GM21381 (cell line): Measurements from ENCODE around the gene TIGAR.

Source experiments
- ATAC-seq: cut with Tn5 transposase; IDR thresholded peaks from one replicate; pipeline ENCODE4 v1.9.1; 2021; ENCODE audit warnings: mild to moderate bottlenecking, moderate library complexity; ENCODE audit not compliant: unreplicated experiment

TIGAR gene

GRCh38 chr12:4372653-4373052, 51.6 kb downstream of the TIGAR start:
- ATAC-seq = no peak

GRCh38 chr12:4375449-4375848, 54.4 kb downstream of the TIGAR start:
- ATAC-seq = no peak

GRCh38 chr12:4378772-4379171, 57.8 kb downstream of the TIGAR start:
- no peak for ATAC-seq

GRCh38 chr12:4379405-4379804, 58.4 kb downstream of the TIGAR start, which contains the start of gene FGF23:
Gene FGF23, minus strand, starts transcription at chr12:4379712. Its CDS starts 130 bp downstream, at chr12:4379582.
- ATAC-seq = no peak

GRCh38 chr12:4380332-4380731, 59.3 kb downstream of the TIGAR start:
- no peak for ATAC-seq

GRCh38 chr12:4383304-4383865, 62.4 kb downstream of the TIGAR start:
- ATAC-seq = no peak

GRCh38 chr12:4386801-4387200, 65.8 kb downstream of the TIGAR start:
- no peak for ATAC-seq

DNA sequence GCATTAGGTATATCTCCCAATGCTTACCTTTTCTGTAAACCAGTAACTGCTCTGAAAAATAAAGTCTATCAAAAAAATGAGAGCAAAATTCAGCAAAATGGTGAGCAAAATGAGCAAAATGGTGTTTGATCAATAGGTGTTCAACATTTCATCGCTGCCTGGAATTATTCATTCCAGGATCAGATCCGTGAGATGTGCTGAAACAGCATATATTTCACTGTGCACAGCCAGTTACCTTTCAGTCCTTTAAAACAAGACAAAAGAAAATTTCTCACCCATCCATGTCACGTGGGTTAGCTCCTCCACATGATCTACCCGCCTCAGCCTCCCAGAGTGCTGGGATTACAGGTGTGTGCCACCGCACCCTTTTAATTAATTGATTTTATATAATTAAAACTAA, 66.6 kb downstream of the TIGAR start:
- no peak for ATAC-seq

GRCh38 chr12:4388032-4388431, 67.0 kb downstream of the TIGAR start:
- ATAC-seq = no peak

- ATAC-seq = no peak
Measured at GRCh38 chr12:4388662-4389061, 67.6 kb downstream of the TIGAR start.

DNA sequence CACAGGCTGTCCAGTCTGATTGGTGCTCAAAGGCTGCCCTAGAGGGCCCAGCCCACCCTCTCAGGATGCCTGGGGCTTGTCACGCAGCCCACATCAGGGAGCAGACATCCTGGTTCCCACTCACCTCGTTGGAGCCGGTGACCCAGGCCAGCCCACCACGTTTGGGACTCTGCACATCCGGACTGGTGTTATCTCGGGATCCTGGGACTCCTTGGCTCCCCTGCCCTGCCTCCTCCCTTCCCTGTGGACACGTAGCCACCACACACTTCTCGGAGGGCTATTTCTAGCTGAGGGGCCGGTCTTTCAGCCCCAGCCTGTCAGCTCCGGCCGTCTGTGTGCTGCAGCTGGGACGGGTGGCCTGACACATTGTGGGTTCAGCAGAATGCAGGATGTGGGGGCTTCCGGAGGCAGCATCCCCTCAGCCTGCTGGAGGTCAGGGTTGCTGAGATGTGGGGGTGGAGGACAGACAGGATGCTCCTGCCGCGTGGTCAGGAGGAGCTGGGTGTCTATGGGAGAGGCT, 71.3 kb downstream of the TIGAR start:
- ATAC-seq = no peak

DNA sequence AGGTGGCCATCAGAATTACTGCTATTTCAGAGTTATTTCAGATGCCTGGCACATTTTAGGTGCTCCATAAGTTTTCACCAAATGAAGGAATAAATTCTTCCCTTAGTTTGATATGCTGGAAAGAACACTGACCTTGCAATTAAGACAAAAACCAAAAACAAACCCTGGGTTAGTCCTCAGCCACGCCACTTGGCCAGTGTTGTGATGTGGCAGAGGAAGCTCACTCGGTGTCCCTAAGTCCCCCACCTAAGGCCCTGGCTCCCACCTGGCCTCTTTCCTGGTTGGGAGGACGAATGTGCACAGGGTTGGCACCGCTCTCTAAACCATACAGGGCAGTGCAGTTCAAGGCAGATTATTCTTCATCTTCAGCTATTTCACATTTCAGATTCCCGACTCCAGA, 72.2 kb downstream of the TIGAR start:
- no peak for ATAC-seq

- ATAC-seq = no peak
Measured at GRCh38 chr12:4395818-4396217, 74.8 kb downstream of the TIGAR start.

DNA sequence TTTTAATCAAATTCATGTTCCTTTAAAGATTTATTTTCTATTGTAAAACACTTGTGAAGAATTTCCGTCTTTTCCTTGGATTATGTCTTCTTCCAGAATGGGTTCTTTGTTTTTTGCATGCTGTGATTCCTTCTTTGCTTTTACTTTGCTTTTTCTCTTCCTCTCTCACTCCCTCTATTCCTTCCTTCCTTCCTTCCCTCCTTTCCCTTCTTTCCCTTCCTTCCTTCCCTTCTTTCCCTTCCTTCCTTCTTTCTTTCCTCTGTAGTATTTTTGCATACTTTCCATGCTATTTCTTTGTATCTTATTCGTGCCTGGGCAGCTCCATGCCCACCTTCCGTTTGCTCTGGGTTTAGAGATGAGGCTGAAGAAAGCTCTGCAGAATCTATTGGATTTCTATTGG, 80.1 kb downstream of the TIGAR start:
- no peak for ATAC-seq

GRCh38 chr12:4402996-4403395, 82.0 kb downstream of the TIGAR start:
- ATAC-seq = no peak
